Neuronal stem cell (in vitro differentiated cells): ENCODE measurements around the gene GTF2E1.
"Not testable (repeated sequence)": the region's sequence is repeated elsewhere in the genome, so short reads cannot be mapped to it uniquely, and the experiment has no call there.

ENCODE experiments used
- DNase-seq: peaks from one replicate; pipeline ENCODE4 v3.0.0-alpha.2; 2013; ENCODE audit warnings: low spot score
- H2AFZ ChIP-seq: one replicate; pipeline ENCODE4 v1.6.1; 2013; ENCODE audit warnings: mild to moderate bottlenecking, low read length, inconsistent platforms
- H2AK5ac ChIP-seq: 2 replicates; pipeline ENCODE4 v1.6.1; 2013; ENCODE audit warnings: low read depth, mild to moderate bottlenecking, inconsistent platforms, low read length, moderate library complexity, mixed read lengths
- H2BK120ac ChIP-seq: 2 replicates; pipeline ENCODE4 v1.6.1; 2013; ENCODE audit warnings: low read depth, mild to moderate bottlenecking, inconsistent platforms, low read length, moderate library complexity, mixed read lengths
- H2BK12ac ChIP-seq: one replicate; pipeline ENCODE4 v1.6.1; 2013; ENCODE audit warnings: low read length, inconsistent platforms
- H2BK15ac ChIP-seq: 2 replicates; pipeline ENCODE4 v1.6.1; 2013; ENCODE audit warnings: mild to moderate bottlenecking, low read length, inconsistent platforms, mixed read lengths
- H2BK5ac ChIP-seq: one replicate; pipeline ENCODE4 v1.6.1; 2013; ENCODE audit warnings: inconsistent platforms, mild to moderate bottlenecking, low read length, moderate library complexity
- H3K14ac ChIP-seq: one replicate; pipeline ENCODE4 v1.6.1; 2013; ENCODE audit warnings: low read length, inconsistent platforms
- H3K18ac ChIP-seq: 2 replicates; pipeline ENCODE4 v1.6.1; 2013; ENCODE audit warnings: low read length, inconsistent platforms
- H3K23ac ChIP-seq: 2 replicates; pipeline ENCODE4 v1.6.1; 2013; ENCODE audit warnings: low read depth, mild to moderate bottlenecking, mixed read lengths, low read length, inconsistent platforms; ENCODE audit not compliant: poor library complexity
- H3K27ac ChIP-seq: replicated peaks from 3 replicates; pipeline ENCODE4 v1.5.1; 2013; ENCODE audit warnings: low read length, inconsistent platforms
- H3K27me3 ChIP-seq, 3 experiments: 2 replicates each; pipeline ENCODE4 v1.6.1; 2013; ENCODE audit warnings: low read length in 3 of 3, mild to moderate bottlenecking in 2 of 3, inconsistent platforms in 1 of 3, low read depth in 1 of 3, mixed read lengths in 1 of 3, moderate library complexity in 1 of 3; ENCODE audit not compliant: control insufficient read depth in 3 of 3, insufficient read depth in 3 of 3
- H3K36me3 ChIP-seq, 2 donors: replicated peaks in 1 of 2; 2 replicates each; pipeline ENCODE4 v1.6.1; 2013; ENCODE audit warnings: low read length in 2 of 2; ENCODE audit not compliant: control insufficient read depth in 2 of 2, insufficient read depth in 2 of 2
- H3K4ac ChIP-seq: 2 replicates; pipeline ENCODE4 v1.6.1; 2013; ENCODE audit warnings: inconsistent platforms, mild to moderate bottlenecking, low read length, moderate library complexity
- H3K4me1 ChIP-seq, 2 donors: 1 replicate in 1 of 2; 2 replicates in 1 of 2; pipeline ENCODE4 v1.6.1; 2013; ENCODE audit warnings: low read length in 2 of 2, low read depth in 1 of 2; ENCODE audit not compliant: control insufficient read depth in 2 of 2, insufficient read depth in 1 of 2
- H3K4me2 ChIP-seq: one replicate; pipeline ENCODE4 v1.6.1; 2013; ENCODE audit warnings: mild to moderate bottlenecking, low read length, inconsistent platforms; ENCODE audit not compliant: insufficient read depth, poor library complexity, severe bottlenecking
- H3K4me3 ChIP-seq, 2 donors: 2 replicates each; pipeline ENCODE4 v1.5.1; 2013; ENCODE audit warnings: low read length in 2 of 2, mild to moderate bottlenecking in 2 of 2, inconsistent platforms in 1 of 2, moderate library complexity in 1 of 2
- H3K79me1 ChIP-seq: one replicate; pipeline ENCODE4 v1.6.1; 2013; ENCODE audit warnings: low read depth, mild to moderate bottlenecking, inconsistent platforms, low read length, moderate library complexity
- H3K9ac ChIP-seq: one replicate; pipeline ENCODE4 v1.6.1; 2013; ENCODE audit warnings: mild to moderate bottlenecking, low read depth, low read length, inconsistent platforms; ENCODE audit not compliant: poor library complexity
- H3K9me3 ChIP-seq, 2 donors: replicated peaks in 1 of 2; 2 replicates each; pipeline versions ENCODE3 to v1.6.1; 2013; ENCODE audit warnings: low read length in 2 of 2, mild to moderate bottlenecking in 2 of 2, inconsistent platforms in 1 of 2, low read depth in 1 of 2, mixed read lengths in 1 of 2, moderate library complexity in 1 of 2; ENCODE audit not compliant: control insufficient read depth in 2 of 2, insufficient read depth in 1 of 2
- H4K8ac ChIP-seq: one replicate; pipeline ENCODE4 v1.6.1; 2013; ENCODE audit warnings: low read depth, mild to moderate bottlenecking, inconsistent platforms, low read length, moderate library complexity
- H4K91ac ChIP-seq: one replicate; pipeline ENCODE4 v1.6.1; 2013; ENCODE audit warnings: low read length, low read depth, mild to moderate bottlenecking, inconsistent platforms; ENCODE audit not compliant: poor library complexity
- WGBS, 2 donors: extraction: QIAGEN DNeasy Blood & Tissue Kit; methylation state at CpG; one replicate each; pipeline ENCODE4 v1.1.7; 2013; ENCODE audit warnings: missing lambda C conversion rate in 2 of 2, mixed read lengths in 1 of 2; ENCODE audit not compliant: insufficient read length in 2 of 2, insufficient replicate concordance in 1 of 2; ENCODE audit errors: extremely low coverage in 2 of 2; 5-methylcytosine and 5-hydroxymethylcytosine counted together

The GTF2E1 gene

DNA sequence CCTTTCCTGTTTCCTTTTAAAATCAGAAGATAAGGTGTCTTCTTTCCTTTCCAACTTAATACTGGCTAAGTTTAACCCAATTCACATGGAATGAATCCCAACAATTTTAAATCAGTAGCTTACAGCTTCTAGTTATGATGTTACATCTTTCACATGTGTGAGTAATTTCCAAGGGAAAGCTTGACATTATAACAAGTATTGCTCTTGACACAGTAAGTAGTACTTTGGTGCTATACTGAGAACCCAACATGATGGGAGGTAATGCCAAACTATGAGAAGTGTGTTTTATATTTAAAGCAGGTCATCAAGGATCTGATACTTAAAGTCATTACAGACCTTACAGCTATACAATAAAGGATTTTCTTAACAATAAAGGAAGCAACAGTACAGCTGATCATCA, 29.3 kb upstream of the GTF2E1 start:
- Histone ChIP-seq H2BK120ac (no peak overlapping the region), H2BK5ac (no peak overlapping the region), H3K27ac (no peak overlapping the region), H3K9me3 (no peaks in the 10 kb centered on the region), H4K91ac (no peak overlapping the region), H2AK5ac (no peak overlapping the region), H3K4ac (no peak overlapping the region), H3K18ac (no peak overlapping the region), H3K14ac (no peak overlapping the region), H2AFZ (no peak overlapping the region), H3K36me3 (no peaks in the 10 kb centered on the region), H3K4me3 (no peak overlapping the region), H3K4me1 (no peaks in the 10 kb centered on the region), H3K9ac (no peak overlapping the region), H2BK12ac (no peak overlapping the region), H2BK15ac (no peak overlapping the region), H4K8ac (no peak overlapping the region), H3K23ac (no peak overlapping the region), H3K79me1 (no peaks in the 10 kb centered on the region), H3K27me3 (no peaks in the 10 kb centered on the region), H3K4me2 (no peak overlapping the region)
- DNase-seq, result no peak

DNA sequence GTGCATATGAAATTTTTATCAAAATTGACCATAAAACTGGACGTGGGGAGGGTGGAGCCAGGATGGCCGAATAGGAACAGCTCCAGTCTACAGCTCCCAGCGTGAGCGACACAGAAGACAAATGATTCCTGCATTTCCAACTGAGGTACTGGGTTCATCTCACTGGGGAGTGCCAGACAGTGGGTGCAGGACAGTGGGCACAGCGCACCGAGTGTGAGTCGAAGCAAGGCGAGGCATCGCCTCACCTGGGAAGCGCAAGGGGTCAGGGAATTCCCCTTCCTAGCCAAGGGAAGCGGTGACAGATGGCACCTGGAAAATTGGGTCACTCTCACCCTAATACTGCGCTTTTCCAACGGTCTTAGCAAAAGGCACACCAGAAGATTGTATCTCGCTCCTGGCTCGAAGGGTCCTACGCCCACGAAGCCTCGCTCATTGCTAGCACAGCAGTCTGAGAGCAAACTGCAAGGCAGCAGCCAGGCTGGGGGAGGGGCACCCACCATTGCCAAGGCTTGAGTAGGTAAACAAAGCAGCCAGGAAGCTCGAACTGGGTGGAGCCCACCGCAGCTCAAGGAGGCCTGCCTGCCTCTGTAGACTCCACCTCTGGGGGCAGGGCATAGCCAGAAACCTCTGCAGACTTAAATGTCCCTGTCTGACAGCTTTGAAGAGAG, 23.2 kb upstream of the GTF2E1 start:
- H3K9me3 ChIP-seq, H3K14ac ChIP-seq, H3K27ac ChIP-seq, H2BK15ac ChIP-seq, H3K23ac ChIP-seq, H3K4me1 ChIP-seq, H3K4ac ChIP-seq, H4K8ac ChIP-seq, H2AK5ac ChIP-seq, H3K27me3 ChIP-seq, H3K36me3 ChIP-seq, H2BK5ac ChIP-seq, DNase-seq, H3K79me1 ChIP-seq, H2BK120ac ChIP-seq, H4K91ac ChIP-seq: not testable (repeated sequence)
- peak overlapping the region; percentile 48 for H3K4me2 ChIP-seq
- peak overlapping the region; percentile 50 for H3K9ac ChIP-seq
- H2BK12ac ChIP-seq, result peak overlapping the region; percentile 41
- H2AFZ ChIP-seq, result peak overlapping the region; percentile 56
- WGBS, 2 donors, result no CpG with 5 or more reads among the region's 20 CpGs
- peak overlapping the region; percentile 65 for H3K18ac ChIP-seq
- H3K4me3 ChIP-seq, result peak overlapping the region in 1 of 2 donors; percentile 46

GRCh38 chr3:120726791-120727190, 15.8 kb upstream of the GTF2E1 start:
- no peaks in the 10 kb centered on the region for H3K4me1 ChIP-seq
- H3K36me3 ChIP-seq, result peaks cover 0 to 24% of the 10 kb centered on the region in 2 donors
- no peak overlapping the region for H3K4me2 ChIP-seq
- H2BK120ac ChIP-seq, result no peak overlapping the region
- no peak overlapping the region for H3K14ac ChIP-seq
- no peak overlapping the region for H2BK5ac ChIP-seq
- no peak overlapping the region for H2BK15ac ChIP-seq
- no peak overlapping the region for H3K9ac ChIP-seq
- H3K23ac ChIP-seq, result no peak overlapping the region
- H3K4ac ChIP-seq, result no peak overlapping the region
- no peak overlapping the region for H4K91ac ChIP-seq
- H3K18ac ChIP-seq, result no peak overlapping the region
- H2AFZ ChIP-seq, result no peak overlapping the region
- H3K4me3 ChIP-seq, result no peak overlapping the region
- no CpG with 5 or more reads among the region's 1 CpG for WGBS, 2 donors
- no peak overlapping the region for H3K27ac ChIP-seq
- H2AK5ac ChIP-seq, result no peak overlapping the region
- no peak overlapping the region for H4K8ac ChIP-seq
- H3K9me3 ChIP-seq, result peaks cover 0 to 2% of the 10 kb centered on the region in 2 donors
- H3K79me1 ChIP-seq, result no peaks in the 10 kb centered on the region
- DNase-seq, result no peak
- no peak overlapping the region for H2BK12ac ChIP-seq
- H3K27me3 ChIP-seq, result no peaks in the 10 kb centered on the region

DNA sequence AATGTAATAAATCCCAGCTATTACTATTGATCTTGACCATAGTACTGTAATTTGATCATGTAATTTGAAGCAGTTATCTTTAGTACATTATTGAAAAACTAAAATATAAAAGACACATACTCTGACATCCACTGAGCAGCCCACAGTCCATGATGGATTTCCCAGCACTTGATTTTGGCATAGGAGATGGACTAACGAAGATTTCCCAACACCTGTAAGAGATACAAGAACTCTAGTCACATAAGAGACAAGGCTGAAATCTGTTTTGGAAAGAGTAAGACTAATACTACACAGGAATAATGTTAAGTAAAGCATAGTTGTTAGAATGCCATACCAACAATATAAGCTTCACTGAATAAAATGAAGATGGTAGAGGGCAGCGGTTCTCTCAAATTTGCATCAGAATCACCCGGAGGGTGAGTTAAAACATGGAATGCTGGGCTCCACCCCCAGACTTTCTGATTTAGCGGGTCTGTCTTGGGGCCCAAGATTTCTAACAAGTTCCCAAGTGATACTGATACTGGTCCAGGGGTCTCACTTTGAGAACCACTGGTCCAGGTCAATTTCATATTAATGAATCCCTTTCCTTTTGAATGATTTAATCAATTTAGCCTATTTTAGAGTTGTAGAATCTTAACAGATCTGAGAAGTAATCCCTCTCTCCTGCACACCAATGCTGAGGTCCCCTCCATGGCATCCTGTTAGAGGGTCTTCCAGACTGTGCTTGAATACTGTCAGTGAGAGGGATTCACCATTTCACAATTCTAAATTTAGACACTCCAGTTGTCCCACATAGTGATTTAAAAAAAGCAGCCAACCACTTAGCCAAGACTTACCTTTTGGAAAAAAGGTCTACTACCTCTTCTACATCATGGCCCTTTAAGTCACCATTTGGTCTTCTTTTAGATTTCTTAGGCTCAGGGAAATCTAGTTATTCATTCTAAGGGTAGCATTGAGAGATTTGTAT, 11.7 kb upstream of the GTF2E1 start:
- H3K4me1 ChIP-seq, result no peaks in the 10 kb centered on the region
- no peak overlapping the region for H2AFZ ChIP-seq
- peaks cover 0 to 24% of the 10 kb centered on the region in 2 donors for H3K36me3 ChIP-seq
- no peak overlapping the region for H3K23ac ChIP-seq
- peaks cover 0 to 5% of the 10 kb centered on the region in 2 donors for H3K9me3 ChIP-seq
- H3K4ac ChIP-seq, result no peak overlapping the region
- no peak overlapping the region for H4K8ac ChIP-seq
- no peak overlapping the region for H3K4me2 ChIP-seq
- no peaks in the 10 kb centered on the region for H3K79me1 ChIP-seq
- no peak overlapping the region for H3K14ac ChIP-seq
- no peak overlapping the region for H3K27ac ChIP-seq
- H3K27me3 ChIP-seq, result no peaks in the 10 kb centered on the region
- H2BK15ac ChIP-seq, result no peak overlapping the region
- DNase-seq, result no peak
- H3K18ac ChIP-seq, result no peak overlapping the region
- no peak overlapping the region for H3K9ac ChIP-seq
- no peak overlapping the region for H4K91ac ChIP-seq
- H2BK120ac ChIP-seq, result no peak overlapping the region
- H2BK12ac ChIP-seq, result no peak overlapping the region
- H2AK5ac ChIP-seq, result no peak overlapping the region
- H3K4me3 ChIP-seq, result no peak overlapping the region
- WGBS, 2 donors, result no CpG with 5 or more reads among the region's 4 CpGs
- H2BK5ac ChIP-seq, result no peak overlapping the region
